Stimulated activated naive CD8-positive, alpha-beta T cell treated with anti-CD3 and anti-CD28 coated beads, Interleukin-15, Interleukin-2, amounts not matched to agents 100 U/mL and 50 U/mL, for 24 hours (primary cell): Measurements from ENCODE around the gene PRR16.
"Not testable (repeated sequence)": the region's sequence is repeated elsewhere in the genome, so short reads cannot be mapped to it uniquely, and the experiment has no call there.

Experiments
- ATAC-seq: fragments of 150-1000 bp; cut with Tn5 transposase; one replicate; pipeline ENCODE4 v1.10.0; 2021
- DNase-seq: peaks from one replicate; pipeline ENCODE4 v3.0.0; 2021

Gene PRR16

DNA sequence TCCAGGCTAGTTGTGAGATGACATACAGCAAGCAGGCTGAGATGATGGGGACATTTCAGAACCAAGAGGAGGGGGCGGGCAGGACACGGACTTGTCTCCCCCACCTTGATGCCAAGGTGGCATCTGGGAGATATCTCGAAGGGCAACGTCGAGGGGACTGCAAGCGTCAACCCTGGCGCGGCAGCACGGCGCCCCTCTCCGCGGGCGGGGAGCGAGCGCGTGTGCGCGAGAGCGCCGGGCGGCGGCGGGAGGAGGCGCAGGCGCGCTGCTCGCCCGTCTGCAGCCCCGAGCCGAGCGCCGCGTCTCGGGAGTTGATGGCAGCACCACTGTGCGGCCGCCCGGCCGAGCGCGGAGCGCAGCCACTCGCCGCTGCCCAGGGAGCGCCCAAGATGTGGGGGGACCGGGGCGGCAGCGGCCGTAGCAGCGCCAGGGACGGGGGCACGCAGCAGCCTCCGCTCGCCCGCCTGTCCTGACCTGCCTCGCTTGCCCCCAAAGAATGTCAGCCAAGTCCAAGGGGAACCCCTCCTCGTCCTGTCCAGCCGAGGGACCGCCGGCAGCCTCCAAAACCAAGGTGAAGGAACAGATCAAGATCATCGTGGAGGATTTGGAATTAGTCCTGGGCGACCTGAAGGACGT, at the start of gene PRR16:
Gene PRR16 (plus strand): TSS at position 310 of the 636 bp plus-strand sequence.
- DNase-seq (peak; percentile 32), ATAC-seq (peak; percentile 72)

- DNase-seq (no peak), ATAC-seq (no peak)
These were observed 48.1 kb upstream of the PRR16 start for GRCh38 chr5:120415985-120416384.

GRCh38 chr5:120419127-120419526, 45.0 kb upstream of the PRR16 start:
- DNase-seq (no peak), ATAC-seq (no peak)

GRCh38 chr5:120426633-120427275, 37.3 kb upstream of the PRR16 start:
- not testable (repeated sequence) for DNase-seq, ATAC-seq

- ATAC-seq = no peak
- DNase-seq = no peak
These were observed 33.5 kb upstream of the PRR16 start for GRCh38 chr5:120430572-120430971.

DNA sequence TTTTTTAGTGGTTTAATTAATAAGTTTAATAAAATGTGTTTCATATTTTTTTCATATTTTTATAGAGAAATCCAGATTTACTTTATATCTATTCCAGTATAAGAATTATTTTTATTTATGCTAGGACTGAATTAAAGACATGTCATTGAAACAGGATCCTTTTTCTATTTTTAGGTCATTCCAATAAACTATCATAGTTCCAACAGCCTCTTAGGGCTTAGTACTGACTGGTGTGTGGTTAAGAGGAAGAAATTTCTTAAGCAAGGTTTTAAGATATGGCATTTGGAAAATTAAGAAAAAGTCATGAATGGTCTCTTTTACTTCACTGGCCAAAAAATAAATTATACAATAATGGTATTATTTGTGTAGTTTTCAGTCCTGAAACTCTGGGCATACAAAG, 31.2 kb upstream of the PRR16 start:
- DNase-seq (no peak), ATAC-seq (no peak)

DNA sequence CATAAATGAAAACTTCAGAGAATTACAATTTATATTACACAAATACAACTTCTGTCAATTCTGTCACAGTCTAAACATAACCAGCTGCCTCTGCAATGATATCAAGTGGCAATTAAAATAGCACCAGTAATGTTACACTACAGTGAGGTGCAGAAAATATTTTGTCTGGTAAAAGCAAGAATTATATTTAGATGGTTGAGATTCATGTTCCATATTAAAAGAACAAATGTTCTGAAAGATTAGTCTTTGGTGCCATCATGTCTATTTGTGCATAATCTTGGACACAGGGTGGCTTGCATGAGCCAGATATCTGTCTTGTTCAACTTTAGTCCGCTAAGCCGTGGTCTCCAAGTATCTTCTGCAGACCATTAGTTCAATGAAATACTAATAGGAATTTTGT, 29.0 kb upstream of the PRR16 start:
- DNase-seq (no peak), ATAC-seq (no peak)

GRCh38 chr5:120436996-120437395, 27.1 kb upstream of the PRR16 start:
- ATAC-seq = no peak
- DNase-seq = no peak

GRCh38 chr5:120442694-120443093, 21.4 kb upstream of the PRR16 start:
- ATAC-seq (no peak), DNase-seq (no peak)

DNA sequence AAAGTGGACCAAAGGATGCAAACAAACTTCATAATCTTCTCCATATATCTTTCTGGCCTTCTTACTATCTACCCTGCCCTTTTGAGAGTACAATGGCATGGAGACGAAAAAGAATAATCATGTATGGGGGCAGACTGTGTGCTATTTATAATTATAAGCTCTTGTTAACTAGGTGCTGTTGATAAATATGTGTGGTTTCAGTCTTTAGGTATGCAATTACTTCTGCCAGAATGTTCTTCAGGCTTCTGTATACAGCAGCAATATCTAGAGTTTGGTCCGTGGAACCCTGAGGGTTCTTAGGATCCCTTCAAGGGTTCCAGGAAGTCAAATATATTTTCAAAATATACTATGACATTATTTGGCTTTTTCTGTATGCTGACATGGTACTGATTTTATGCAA, 20.5 kb upstream of the PRR16 start:
- DNase-seq (no peak), ATAC-seq (no peak)

GRCh38 chr5:120446068-120446492, 18.0 kb upstream of the PRR16 start:
- ATAC-seq (no peak), DNase-seq (no peak)

- DNase-seq (no peak), ATAC-seq (no peak)
These were observed 17.2 kb upstream of the PRR16 start for GRCh38 chr5:120446901-120447300.

DNA sequence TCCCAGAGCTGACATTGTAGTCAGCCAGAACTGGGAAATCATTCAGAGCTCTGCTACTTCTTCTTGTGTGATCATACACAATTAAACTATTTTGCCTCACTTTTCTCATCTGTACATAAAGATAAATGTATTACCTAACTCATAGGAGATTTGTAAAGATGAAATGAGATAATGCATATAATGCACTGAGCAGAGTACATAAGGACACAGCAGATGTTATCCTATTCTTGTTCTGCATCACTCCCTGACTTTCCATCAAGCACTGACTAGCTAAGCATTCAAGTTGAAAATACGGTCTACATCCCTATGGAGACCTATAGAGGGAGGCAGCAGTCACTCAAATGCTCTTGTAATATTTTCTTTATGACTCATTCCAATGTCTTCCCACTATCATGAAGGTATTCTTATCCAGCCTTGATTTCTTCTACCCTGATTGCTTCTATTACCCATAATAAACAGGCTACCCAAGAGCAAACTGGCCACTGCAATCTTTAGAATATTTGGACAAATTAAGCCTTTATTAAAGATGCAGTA, 16.3 kb upstream of the PRR16 start:
- no peak for DNase-seq
- ATAC-seq = no peak

GRCh38 chr5:120449501-120449900, 14.6 kb upstream of the PRR16 start:
- DNase-seq (no peak), ATAC-seq (no peak)

GRCh38 chr5:120450910-120451309, 13.2 kb upstream of the PRR16 start:
- no peak for ATAC-seq
- no peak for DNase-seq

GRCh38 chr5:120451445-120451844, 12.7 kb upstream of the PRR16 start:
- DNase-seq (no peak), ATAC-seq (no peak)

DNA sequence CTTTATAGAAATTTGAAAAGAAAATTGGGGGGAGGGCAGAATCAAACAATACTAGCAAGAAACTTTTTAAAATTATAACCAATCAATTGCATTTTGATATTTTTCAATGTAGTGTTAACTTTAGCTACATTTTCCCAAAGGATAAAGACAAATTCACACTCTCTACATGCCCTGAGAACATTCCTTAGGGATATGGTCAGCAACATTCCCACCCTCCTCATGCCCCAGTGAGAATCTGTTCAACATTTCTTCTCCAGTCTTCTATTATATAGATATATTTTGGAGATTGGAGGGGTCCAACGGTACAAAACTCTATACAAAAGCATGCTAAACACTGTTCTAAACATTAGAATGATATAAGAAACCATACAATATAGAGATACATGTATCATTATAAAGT, 11.6 kb upstream of the PRR16 start:
- ATAC-seq = no peak

DNA sequence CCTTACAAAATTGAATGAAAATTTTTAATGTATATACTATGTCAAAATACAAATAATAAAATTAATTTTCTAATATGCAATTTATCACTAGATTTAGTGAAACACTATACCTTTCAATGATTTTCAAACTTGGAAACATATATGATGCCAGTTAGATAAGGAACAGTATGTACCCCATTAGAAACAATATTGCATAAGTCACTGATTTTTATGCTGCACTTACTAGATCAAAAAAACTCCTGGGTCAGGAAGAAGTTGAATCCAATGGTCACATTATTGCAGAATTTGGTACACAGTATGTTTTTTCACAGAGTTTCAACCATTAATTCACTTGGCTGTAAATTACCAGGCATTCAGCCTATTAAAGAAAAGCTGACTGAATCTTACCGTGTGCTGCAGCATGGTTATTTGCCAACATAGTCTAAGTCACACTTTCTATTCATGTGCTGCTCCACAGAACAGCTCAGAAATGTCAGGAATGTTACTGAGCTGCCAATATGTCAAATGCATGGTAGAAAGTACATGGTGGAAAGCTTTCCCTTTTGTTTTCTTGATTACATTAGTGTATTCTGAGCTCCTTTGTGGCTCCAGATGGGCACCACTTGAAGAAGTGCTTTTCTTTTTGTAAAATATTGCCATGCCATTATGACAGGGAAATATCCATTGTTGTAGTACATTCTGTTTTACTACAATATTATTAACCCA, 9.9 kb upstream of the PRR16 start:
- DNase-seq = no peak
- no peak for ATAC-seq

More for the DNA sequence above, 11.6 kb upstream of the PRR16 start:
- DNase-seq = no peak

GRCh38 chr5:120456006-120456405, 8.1 kb upstream of the PRR16 start:
- ATAC-seq = no peak
- DNase-seq = no peak

DNA sequence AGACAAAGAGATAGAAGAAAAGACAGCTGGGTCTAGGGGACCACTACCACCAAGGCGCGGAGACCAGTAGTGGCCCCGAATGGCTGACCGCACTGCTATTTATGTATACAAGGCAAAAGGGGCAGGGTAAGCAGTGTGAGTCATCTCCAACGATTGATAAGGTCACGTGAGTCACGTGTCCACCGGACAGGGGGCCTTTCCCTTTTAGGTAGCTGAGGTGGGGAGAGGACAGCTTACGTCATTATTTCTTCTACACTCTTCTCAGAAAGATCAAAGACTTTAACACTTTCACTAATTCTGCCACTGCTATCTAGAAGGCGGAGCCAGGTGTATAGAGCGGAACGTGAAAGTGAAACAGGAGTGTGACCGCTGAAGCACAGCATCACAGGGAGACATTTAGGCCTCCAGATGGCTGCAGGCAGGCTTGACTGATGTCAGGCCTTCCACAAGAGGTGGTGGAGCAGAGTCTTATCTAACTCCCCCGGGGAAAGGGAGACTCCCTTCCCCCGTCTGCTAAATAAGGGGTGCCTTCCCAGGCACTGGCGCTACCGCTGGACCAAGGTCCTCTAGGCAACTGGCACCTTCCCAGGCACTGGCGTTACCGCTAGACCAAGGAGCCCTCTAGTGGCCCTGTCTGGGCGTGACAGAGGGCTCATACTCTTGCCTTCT, 6.1 kb upstream of the PRR16 start:
- ATAC-seq = peak; percentile 72
- peak; percentile 52 for DNase-seq

DNA sequence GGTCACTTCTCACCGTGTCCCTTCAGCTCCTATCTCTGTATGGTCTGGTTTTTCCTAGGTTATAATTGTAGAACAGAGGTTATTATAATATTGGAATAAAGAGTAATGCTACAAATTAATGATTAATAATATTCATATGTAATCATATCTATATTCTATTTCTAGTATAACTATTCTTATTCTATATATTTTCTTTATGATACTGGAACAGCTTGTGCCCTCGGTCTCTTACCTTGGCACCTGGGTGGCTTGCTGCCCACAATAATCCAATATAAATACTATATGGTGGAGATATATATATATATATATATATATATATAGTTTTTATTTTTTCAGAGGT, 5.6 kb upstream of the PRR16 start:
- not testable (repeated sequence) for DNase-seq, ATAC-seq

- no peak for DNase-seq
- no peak for ATAC-seq
These were observed 2.8 kb upstream of the PRR16 start for GRCh38 chr5:120461251-120461650.
